HL-60 (cell line): ENCODE results near the gene FAM149B1.

Experiments used
- DNase-seq, 2 experiments: peaks; one replicate each; pipeline ENCODE4 v3.0.0-alpha.2; 2010 to 2020; ENCODE audit warnings: low read depth in 1 of 2, low spot score in 1 of 2
- H3K27ac ChIP-seq: fragments of 250-450 bp; sonication (Bioruptor Pico); replicated peaks from 2 replicates; pipeline ENCODE4 v1.5.1; 2020; ENCODE audit warnings: mild to moderate bottlenecking, moderate library complexity
- H3K27me3 ChIP-seq: fragments of 250-450 bp; sonication (Bioruptor Pico); 2 replicates; pipeline ENCODE4 v1.5.1; 2021; ENCODE audit warnings: mild to moderate bottlenecking, moderate library complexity; ENCODE audit not compliant: insufficient read depth, poor library complexity, severe bottlenecking
- H3K4me3 ChIP-seq: replicated peaks from 2 replicates; pipeline ENCODE4 v1.5.1; 2011; ENCODE audit warnings: mild to moderate bottlenecking, control low read depth, low read length; ENCODE audit not compliant: insufficient read depth
- CTCF ChIP-seq: IDR thresholded peaks from one replicate; pipeline ENCODE4 v1.5.1; 2011; ENCODE audit warnings: low read length, control low read depth, inconsistent platforms; ENCODE audit not compliant: insufficient read depth
- GABPA ChIP-seq: IDR thresholded peaks from 2 replicates; pipeline ENCODE4 v1.6.1; 2012; ENCODE audit warnings: low read depth
- POLR2AphosphoS5 ChIP-seq: IDR thresholded peaks from 2 replicates; pipeline ENCODE4 v1.6.1; 2012; ENCODE audit warnings: low read depth
- REST ChIP-seq: IDR thresholded peaks from 2 replicates; pipeline ENCODE4 v1.6.1; 2012; ENCODE audit warnings: low read depth; ENCODE audit not compliant: insufficient replicate concordance
- SPI1 ChIP-seq: IDR thresholded peaks from 2 replicates; pipeline ENCODE4 v1.6.1; 2012; ENCODE audit warnings: low read depth, mild to moderate bottlenecking, borderline replicate concordance

FAM149B1 gene

GRCh38 chr10:73186266-73186665 is 18.3 kb downstream of the FAM149B1 start:
- no peak overlapping the region for H3K4me3 ChIP-seq
- TF ChIP-seq POLR2AphosphoS5 (no peak), GABPA (no peak), SPI1 (no peak), CTCF (no peak), REST (no peak)
- DNase-seq: no peak
- H3K27me3 ChIP-seq: no peaks in the 10 kb centered on the region
- H3K27ac ChIP-seq: no peak overlapping the region

- Histone ChIP-seq H3K27me3 (no peaks in the 10 kb centered on the region), H3K4me3 (no peak overlapping the region), H3K27ac (no peak overlapping the region)
- TF ChIP-seq SPI1 (no peak), REST (no peak), CTCF (no peak), GABPA (no peak), POLR2AphosphoS5 (no peak)
- DNase-seq: no peak
Measured at GRCh38 chr10:73190188-73190587, 22.3 kb downstream of the FAM149B1 start.

GRCh38 chr10:73205081-73205480 is 37.2 kb downstream of the FAM149B1 start:
- DNase-seq: no peak
- no peak overlapping the region for H3K27ac ChIP-seq
- no peak overlapping the region for H3K4me3 ChIP-seq
- no peaks in the 10 kb centered on the region for H3K27me3 ChIP-seq
- TF ChIP-seq SPI1 (no peak), REST (no peak), GABPA (no peak), POLR2AphosphoS5 (no peak)

GRCh38 chr10:73205890-73206289 is 38.0 kb downstream of the FAM149B1 start:
- Histone ChIP-seq H3K27me3 (no peaks in the 10 kb centered on the region), H3K4me3 (no peak overlapping the region), H3K27ac (no peak overlapping the region)
- DNase-seq: no peak
- no peak for TF ChIP-seq POLR2AphosphoS5
